DMS53 treated with DMSO at 0.1 percent for 48 hours (cell line): ENCODE results near the gene DOK3.

Experiments used
- DNase-seq: peaks from one replicate; lab custom pipeline; 2025; ENCODE audit not compliant: unreplicated experiment; lab: John Stamatoyannopoulos, UW

Gene DOK3, protein sequence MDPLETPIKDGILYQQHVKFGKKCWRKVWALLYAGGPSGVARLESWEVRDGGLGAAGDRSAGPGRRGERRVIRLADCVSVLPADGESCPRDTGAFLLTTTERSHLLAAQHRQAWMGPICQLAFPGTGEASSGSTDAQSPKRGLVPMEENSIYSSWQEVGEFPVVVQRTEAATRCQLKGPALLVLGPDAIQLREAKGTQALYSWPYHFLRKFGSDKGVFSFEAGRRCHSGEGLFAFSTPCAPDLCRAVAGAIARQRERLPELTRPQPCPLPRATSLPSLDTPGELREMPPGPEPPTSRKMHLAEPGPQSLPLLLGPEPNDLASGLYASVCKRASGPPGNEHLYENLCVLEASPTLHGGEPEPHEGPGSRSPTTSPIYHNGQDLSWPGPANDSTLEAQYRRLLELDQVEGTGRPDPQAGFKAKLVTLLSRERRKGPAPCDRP

GRCh38 chr5:177509381-177509951 lies at the start of gene DOK3:
TSS of gene DOK3 (minus strand) at chr5:177509826. CDS start at chr5:177509540, 286 bp downstream.
- DNase-seq = peak; percentile 47

DNA sequence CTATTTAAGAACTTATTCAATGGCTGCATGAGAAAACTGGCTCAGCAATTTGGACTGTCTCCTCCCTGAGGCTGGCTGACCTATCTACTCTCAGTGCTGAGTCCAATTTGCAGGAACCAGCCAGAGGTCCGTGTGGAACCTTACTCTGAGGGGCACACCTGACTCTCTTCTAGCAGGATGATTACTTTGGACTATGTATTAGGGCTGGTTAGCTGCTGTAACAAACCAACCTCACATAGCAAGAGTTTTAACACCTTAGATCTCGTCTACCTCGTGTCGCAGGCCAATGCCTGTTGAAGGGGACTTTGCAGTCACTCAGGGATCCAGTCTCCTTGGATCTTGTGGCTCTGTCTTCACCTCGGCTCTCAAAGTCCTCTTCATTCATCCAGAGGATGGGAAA lies 48.2 kb upstream of the DOK3 start:
- no peak for DNase-seq

GRCh38 chr5:177557041-177557647 lies 47.5 kb upstream of the DOK3 start:
- no peak for DNase-seq

- DNase-seq = no peak
These were observed 46.0 kb upstream of the DOK3 start for GRCh38 chr5:177555665-177556064.

- DNase-seq = no peak
These were observed 45.6 kb upstream of the DOK3 start for GRCh38 chr5:177555228-177555627.

DNA sequence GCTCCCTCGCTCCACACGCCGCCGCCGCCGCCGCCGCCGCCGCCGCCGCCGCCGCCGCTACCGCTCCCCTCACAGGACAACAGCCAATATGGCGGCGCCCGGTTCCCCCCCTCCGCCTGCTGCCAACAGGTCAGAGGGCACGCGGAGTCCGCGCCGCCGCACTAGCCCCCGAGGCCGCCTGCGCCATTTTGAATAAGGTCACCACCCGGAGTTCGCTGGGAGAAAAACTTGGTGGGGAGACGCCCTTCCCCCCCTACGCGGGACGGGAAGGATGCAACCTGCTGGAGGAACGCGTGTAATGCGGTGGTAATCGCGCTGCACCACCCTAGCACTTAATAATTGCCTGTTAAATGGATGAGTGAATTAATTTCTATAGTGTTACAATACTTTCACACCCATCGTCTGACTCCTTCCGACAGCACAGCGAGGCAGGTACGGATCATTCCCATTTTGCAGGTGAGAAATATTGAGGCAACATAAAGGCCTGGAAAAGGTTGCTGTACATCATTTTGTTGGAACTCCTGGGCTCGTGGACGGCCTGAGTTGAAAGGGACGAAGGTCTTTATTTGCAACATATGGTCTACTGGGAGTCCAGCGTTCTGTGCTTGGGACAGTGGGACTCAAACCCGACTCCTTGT lies 45.0 kb upstream of the DOK3 start, which contains the start of gene FAM193B:
Gene FAM193B (minus strand): TSS at position 90 of the 638 bp plus-strand sequence. CDS start 105 bp downstream, outside the sequence.
- DNase-seq = peak; percentile 78

- no peak for DNase-seq
These were observed 44.2 kb upstream of the DOK3 start for GRCh38 chr5:177553671-177554429.

- DNase-seq = no peak
These were observed 43.3 kb upstream of the DOK3 start for GRCh38 chr5:177552839-177553455.

DNA sequence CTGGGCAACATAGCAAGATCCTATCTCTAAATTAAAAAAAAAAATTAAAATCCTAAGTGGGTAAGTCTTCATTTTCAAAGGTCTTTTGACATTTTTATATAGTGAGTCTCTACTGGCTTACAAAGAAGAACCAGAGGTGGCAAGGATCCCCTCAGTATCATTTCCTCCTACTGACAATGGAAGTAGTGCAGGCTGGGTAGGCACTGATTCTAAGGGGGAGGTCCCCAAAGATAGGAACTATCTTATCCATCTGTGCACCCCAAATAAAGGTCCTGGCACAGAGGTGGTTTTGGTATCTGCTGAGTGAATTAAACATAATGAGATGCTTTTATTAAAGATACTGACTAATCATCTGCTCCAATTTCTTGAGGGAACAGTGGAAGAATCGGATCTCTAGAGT lies 40.5 kb upstream of the DOK3 start:
- no peak for DNase-seq

DNA sequence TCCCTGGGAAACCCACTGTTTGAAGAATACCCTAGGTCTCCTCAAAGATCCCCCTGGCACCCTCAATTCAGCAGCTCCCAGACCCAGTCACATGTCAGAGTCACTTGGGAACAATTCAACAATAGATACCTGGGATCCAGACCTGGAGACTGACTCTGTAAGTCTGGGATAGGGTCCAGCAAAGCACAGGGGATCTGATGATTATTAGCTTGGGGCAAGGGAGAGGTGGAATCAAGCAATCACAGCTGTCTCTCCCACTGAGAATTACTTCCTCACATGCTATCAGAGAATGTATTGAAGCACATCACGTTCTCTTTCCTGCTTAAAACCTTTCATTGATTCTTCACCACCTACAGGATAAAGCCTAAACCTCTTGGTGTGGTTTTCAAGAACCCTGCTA lies 38.9 kb upstream of the DOK3 start:
- no peak for DNase-seq

GRCh38 chr5:177547736-177548135 lies 38.1 kb upstream of the DOK3 start:
- no peak for DNase-seq

GRCh38 chr5:177546258-177546741 lies 36.7 kb upstream of the DOK3 start:
- DNase-seq = peak; percentile 1

- DNase-seq = no peak
These were observed 36.0 kb upstream of the DOK3 start for GRCh38 chr5:177545487-177546257.

- DNase-seq = no peak
These were observed 33.3 kb upstream of the DOK3 start for GRCh38 chr5:177542816-177543465.

DNA sequence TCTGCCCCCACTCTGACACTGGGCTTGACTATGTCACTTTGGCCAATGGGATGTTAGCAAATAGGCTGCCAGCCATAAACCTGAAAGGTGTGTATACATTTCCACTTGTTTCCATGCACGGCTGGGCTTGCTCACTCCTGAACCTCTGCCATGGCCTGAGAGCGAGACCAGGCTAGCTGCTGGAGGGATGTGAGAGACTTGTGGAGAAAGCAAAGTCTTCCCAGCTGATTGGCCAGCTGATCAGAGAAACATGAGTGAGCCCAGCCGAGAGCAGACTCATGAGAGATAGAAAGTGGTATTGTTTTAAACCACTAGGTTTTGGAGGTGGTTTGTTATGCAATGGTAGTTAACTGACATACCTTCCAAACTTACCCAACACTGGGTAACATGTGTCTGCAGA lies 30.8 kb upstream of the DOK3 start:
- no peak for DNase-seq

DNA sequence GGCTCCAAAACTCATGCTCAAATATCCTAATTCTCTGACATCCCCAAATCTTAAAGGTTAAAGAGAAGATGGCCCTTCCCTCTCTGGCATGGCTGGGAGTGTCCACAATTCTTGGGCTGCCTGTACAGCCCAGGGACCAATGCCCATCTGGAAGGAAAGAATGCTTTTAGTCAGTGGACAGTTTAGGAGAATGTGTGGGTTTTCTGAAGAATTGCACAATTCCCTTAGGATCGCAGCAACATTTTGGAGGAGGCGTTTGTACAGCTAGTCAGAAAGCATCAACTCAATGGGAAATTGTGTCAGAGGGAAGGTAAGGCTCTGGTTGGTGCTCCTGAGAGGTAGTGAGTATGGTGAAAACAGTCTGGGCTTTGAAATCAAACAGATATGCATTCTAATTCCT lies 29.8 kb upstream of the DOK3 start:
- no peak for DNase-seq

- DNase-seq = no peak
These were observed 29.2 kb upstream of the DOK3 start for GRCh38 chr5:177538876-177539275.

DNA sequence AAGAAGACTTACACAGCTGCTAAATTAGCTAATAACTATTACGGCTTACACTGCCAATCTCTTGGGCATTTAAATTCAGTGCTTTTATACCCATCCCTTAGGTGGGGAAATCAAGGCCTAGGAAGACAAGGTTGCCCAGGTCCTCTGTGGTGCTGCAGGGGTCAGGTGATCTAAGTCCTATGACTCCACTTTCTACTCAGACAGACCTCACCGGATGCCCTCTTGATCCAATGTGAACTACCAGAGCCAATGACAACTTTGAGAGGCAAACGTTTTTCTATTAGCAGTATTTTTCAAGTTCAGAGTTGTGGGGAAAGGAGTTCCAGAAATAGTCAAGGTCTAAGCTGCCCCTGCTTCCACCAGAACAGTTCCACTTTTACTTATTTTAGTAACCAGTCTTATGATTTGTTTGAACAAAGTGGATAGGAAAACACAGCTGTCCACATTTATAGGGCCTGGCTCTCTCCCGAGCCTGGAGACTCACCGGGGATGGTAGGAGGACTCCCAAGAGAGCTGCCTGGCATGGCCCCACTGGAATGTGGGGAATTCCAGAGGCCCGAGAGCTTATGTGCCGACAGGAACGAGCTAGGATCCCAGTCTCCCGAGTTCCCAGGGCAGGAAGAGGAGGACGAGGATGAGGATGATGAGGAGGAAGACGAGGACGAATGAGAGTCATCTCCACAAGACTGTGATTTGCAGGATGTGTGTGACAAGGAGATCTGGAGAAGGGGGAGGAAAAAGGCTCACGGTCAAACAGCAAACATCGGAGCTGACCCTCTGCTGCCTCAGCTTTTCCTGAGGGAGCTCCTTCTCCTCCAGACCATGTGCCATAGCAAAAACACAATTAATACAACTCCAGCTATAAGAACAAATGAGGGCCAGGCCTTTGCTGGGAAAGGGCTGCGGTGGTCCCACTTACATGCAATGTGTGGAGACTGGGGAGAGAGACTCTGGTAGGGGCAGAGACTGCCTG lies 28.0 kb upstream of the DOK3 start:
- peak; percentile 8 for DNase-seq
